GM18498 (cell line): Measurements from ENCODE around the gene SLX1B.
"Not testable (repeated sequence)": the region's sequence is repeated elsewhere in the genome, so short reads cannot be mapped to it uniquely, and the experiment has no call there.

ENCODE experiments used
- ATAC-seq: cut with Tn5 transposase; IDR thresholded peaks from one replicate; pipeline ENCODE4 v1.9.1; 2021; ENCODE audit warnings: mild to moderate bottlenecking, moderate library complexity; ENCODE audit not compliant: unreplicated experiment

Gene SLX1B

GRCh38 chr16:29454269-29454668, at the start of gene SLX1B, which contains the start of gene BOLA2:
TSS of gene SLX1B (plus strand) at chr16:29454533.
TSS of gene BOLA2 (minus strand) at chr16:29454351. CDS start at chr16:29454253, 98 bp downstream.
- peak; percentile 86 for ATAC-seq

GRCh38 chr16:29405249-29405648, 49.1 kb upstream of the SLX1B start:
- not testable (repeated sequence) for ATAC-seq

- ATAC-seq = not testable (repeated sequence)
These were observed 30.7 kb upstream of the SLX1B start for GRCh38 chr16:29423587-29423986.

GRCh38 chr16:29425390-29425789, 28.9 kb upstream of the SLX1B start:
- not testable (repeated sequence) for ATAC-seq

- ATAC-seq = peak; percentile 11
These were observed 579 bp upstream of the SLX1B start for GRCh38 chr16:29453754-29454153.

GRCh38 chr16:29454828-29455227, 495 bp downstream of the SLX1B start:
- ATAC-seq = peak; percentile 68

GRCh38 chr16:29457660-29458059, 3.3 kb downstream of the SLX1B start:
- not testable (repeated sequence) for ATAC-seq

- ATAC-seq = not testable (repeated sequence)
These were observed 5.6 kb downstream of the SLX1B start, which contains the start of gene SULT1A4 for GRCh38 chr16:29459706-29460646. TSS of gene SULT1A4 (plus strand) at chr16:29459913. CDS start at chr16:29461386, 1,473 bp downstream.

GRCh38 chr16:29460647-29461030, 6.3 kb downstream of the SLX1B start:
- not testable (repeated sequence) for ATAC-seq

GRCh38 chr16:29465985-29466824, 11.9 kb downstream of the SLX1B start:
- not testable (repeated sequence) for ATAC-seq

GRCh38 chr16:29466904-29467303, 12.6 kb downstream of the SLX1B start:
- ATAC-seq = not testable (repeated sequence)

- ATAC-seq = not testable (repeated sequence)
These were observed 13.5 kb downstream of the SLX1B start for GRCh38 chr16:29467654-29468366.

- ATAC-seq = not testable (repeated sequence)
These were observed 15.3 kb downstream of the SLX1B start for GRCh38 chr16:29469660-29470059.

- ATAC-seq = not testable (repeated sequence)
These were observed 17.7 kb downstream of the SLX1B start for GRCh38 chr16:29472065-29472464.

GRCh38 chr16:29482276-29482675, 27.9 kb downstream of the SLX1B start:
- ATAC-seq = not testable (repeated sequence)

GRCh38 chr16:29506308-29506707, 52.0 kb downstream of the SLX1B start, which contains the start of gene NPIPB12:
TSS of gene NPIPB12 (minus strand) at chr16:29506408.
- ATAC-seq = not testable (repeated sequence)
